Medulla oblongata (tissue), 1 donor: Measurements from ENCODE around the gene IL9R.
"Not testable (repeated sequence)": the region's sequence is repeated elsewhere in the genome, so short reads cannot be mapped to it uniquely, and the experiment has no call there.

Source experiments
- DNase-seq: peaks from one replicate; pipeline ENCODE4 v3.0.0-alpha.2; 2015; ENCODE audit errors: extremely low spot score

Gene IL9R

DNA sequence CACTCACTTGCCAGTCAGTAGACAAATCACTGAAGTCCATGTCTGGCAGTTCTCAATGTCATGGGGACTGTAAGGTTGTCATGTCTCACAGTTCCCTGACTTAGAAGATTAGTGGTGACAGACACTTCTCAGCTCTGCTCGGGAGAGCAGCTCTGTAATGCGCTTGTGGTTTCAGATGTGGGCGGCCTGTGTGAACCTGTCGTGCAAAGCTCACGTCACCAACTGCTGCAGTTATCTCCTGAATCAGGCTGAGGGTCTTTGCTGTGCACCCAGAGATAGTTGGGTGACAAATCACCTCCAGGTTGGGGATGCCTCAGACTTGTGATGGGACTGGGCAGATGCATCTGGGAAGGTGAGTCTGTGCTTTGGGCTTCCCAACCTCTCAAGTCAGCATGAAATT is at the start of gene IL9R:
Gene IL9R (plus strand): TSS at position 261 of the 400 bp plus-strand sequence. CDS start 64 bp downstream, at position 325.
- no peak for DNase-seq

DNA sequence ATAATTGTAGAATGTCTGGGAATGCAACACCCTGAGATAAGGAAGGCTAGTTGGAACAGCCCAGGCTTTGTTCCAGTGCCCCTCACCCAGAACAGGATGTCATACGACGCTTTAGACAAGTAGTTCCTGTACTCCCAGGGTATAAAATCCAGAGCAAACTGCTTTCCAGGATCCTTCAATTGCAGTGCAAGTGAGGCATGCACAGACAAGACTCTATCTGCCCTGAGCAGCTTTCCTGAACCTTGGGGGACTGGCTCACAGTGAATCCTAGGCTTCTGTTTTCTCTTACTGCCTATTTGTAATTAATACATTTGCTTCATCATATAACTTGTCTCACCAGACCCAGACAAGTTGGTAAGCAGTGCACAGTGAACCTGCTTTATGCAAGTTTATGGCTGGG is 48.4 kb upstream of the IL9R start:
- no peak for DNase-seq

- no peak for DNase-seq
Observed at GRCh38 chrX:155951237-155951789, 46.2 kb upstream of the IL9R start.

- no peak for DNase-seq
Observed at GRCh38 chrX:155953055-155953454, 44.4 kb upstream of the IL9R start.

- no peak for DNase-seq
Observed at GRCh38 chrX:155954793-155955192, 42.7 kb upstream of the IL9R start.

GRCh38 chrX:155956099-155956498 is 41.4 kb upstream of the IL9R start:
- no peak for DNase-seq

DNA sequence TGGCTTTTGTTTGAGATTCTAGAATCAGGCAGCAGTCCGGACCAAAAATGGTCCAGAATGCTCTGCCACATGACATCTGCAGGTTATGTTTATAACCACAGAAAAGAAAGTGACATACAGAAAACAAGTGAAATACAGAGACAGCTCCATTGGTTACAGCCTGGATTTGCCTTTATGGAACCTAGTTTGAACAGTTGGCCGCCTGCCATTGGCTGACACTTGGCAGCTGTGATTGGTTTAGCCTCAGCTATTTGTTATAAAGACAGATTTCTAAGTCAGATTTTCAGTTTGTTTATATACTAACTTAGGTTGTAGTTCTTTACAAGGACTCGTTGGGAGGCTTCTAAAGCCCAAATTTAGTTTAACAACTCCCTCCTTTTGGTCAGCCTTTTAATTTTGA is 40.8 kb upstream of the IL9R start:
- no peak for DNase-seq

DNA sequence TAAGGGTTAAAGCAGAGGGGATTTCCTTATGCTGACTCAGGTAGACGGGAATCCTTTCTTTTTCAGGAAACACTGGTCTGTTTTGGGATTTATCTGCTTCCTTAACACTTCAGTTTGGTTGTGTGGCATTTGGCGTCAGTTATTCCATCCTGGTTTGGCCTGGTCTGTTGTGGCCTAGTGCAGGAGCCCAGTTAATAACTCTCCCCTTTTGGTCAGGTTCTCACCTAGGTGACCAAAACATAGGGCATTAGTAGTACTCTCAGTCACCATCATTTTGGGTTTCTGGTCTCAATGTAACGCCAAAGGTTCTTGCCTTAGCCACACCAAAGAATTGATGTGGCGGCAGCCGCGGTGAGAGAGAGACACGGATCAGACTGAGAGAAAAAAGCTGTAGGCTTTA is 39.7 kb upstream of the IL9R start:
- DNase-seq, result no peak

DNA sequence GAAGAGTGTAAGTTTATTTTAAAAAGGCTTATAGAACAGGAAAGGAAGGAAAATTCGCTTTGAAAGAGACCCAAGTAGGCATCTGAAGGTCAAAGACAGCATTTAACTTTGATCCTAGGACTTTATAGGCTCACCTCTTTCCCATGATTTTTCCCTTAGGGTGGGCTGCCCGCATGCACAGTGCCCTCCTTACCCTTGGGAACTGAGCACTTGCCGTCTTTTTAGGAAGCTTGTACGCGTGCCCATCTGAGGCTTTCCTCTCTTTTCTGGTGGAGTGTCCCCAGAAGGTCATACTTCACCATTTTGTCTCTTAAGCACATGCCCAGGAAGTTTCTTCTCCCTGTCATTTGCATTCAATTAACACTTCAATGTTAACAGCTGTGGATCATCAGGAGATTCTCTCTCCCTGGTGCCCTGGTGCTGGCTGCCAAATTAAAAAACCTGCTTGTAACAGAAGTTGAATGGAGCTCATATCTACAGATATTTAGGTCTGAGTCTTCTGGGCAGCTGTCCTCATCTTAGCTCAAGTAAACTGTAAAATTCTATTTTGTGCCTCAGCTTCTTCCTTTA is 38.4 kb upstream of the IL9R start:
- no peak for DNase-seq

DNA sequence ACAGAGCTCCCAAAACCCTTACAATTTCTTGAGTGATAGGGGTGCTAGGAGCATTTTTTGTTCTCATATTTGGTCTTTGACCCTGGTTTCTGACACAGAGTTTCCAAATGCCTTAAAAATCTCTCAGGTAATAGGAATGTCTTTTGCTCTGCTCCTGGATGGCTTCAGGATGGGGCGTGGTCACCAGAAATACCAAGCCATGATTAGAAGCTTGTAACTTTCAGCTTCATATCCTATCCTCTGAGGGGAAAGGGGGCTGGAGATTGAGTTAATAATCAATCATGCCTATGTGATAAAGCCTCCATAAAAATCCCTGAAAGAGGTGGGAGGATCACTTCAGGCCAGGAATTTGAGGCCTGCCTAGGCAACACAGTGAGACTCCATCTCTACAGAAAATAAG is 34.6 kb upstream of the IL9R start:
- no peak for DNase-seq

DNA sequence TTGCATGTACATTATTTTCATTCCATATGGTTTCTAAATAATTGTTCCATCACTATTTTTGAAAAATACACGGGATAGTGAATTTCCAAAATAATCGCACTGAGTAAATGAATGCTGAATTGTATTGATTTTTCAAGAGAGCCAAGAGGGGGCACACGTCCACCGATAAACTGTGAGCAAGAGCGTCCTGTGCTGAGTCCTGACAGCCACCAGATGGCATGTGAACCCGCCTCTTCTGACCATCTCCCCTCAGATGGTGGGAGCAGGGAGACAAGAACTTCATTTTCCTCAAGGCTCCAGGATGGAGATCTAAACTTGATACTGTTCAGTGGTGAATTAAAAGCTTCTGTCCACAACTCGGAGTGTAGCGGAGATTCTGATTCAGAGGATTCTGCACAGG is 30.6 kb upstream of the IL9R start:
- DNase-seq, result no peak

DNA sequence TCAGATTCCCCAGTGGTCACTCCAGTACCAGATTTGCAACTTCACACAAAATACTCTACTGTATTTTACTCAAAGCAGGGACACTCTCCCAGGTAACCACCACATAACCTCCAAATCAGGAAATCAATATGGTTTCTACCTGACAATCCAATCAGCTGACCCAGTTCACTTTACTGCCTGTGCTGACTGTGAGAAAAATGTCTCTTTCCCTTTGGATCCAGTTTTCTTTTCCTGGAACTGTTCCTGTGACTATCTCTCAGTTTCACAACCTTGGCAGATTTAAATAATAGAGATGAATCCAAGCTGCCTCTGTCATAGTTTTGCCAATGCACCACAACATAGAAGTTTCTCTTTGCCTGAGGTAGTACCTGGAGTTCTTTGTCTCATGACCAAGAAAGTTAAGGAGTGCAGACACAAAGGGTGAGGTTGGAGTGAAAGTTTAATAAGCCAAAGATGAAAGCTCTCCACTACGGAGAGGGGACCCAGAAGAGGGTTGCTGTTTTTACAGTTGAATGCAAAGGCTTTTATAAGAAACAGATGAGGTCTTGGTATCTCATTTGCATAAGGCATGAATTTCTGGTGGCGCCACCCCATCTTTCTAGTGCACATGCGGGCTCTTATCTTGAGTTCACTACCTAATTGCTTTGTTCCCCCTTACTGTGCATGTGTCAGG is 29.7 kb upstream of the IL9R start:
- no peak for DNase-seq

- DNase-seq, result no peak
Observed at GRCh38 chrX:155968326-155968661, 29.2 kb upstream of the IL9R start.

DNA sequence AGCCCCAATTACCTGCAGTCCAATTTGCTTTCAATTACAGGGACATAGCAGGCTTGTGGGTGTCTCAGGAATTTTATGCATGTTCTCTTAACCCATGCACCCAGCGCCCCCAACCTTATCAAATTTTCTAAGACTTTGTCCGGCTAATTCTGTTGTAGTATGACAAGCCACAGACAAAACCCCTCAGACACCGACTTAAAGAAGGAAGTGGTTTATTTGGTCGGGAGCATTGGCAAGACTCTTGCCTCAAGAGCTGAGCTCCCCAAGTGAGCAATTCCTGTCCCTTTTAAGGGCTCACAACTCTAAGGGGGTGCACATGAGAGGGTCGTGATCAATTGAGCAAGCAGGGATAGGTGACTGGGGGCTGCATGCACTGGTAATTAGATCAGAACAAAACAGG is 28.7 kb upstream of the IL9R start:
- DNase-seq, result no peak

DNA sequence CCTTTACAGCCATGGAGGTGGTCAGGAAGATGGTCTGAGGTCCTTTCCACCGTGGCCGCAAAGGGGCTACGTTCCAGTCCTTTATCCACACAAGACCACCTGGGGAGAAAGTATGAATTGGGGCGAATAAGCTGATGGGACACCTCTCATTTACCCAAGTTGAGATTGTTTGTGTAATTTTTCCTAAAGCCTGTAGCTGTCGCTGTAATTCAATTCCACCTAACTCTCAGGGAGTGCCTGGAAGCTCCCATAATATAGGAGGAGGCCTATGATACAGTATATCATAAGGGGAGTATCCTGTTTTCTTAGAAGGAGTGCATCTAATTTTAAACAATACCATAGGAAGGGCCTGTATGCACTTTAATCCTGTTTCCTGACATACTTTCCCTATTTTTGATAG is 25.8 kb upstream of the IL9R start:
- DNase-seq, result not testable (repeated sequence)

DNA sequence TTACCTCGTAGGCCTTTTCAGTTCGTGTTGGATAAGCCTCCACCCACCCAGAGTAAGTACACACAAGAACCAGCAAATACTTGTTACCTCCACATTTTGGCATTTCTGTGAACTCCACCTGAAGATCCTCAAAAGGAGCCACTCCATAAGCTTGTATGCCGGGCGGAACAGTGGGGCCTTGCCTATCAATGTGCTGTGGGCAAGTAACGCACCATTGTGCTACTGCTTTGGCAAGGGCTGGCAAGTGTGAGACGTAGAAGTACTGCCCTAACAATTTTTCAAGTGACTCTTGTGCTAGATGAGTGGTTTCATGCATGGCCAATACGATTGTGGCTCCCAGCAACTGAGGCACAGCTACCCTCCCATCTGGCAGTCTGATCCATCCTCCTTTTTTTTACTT is 25.3 kb upstream of the IL9R start:
- DNase-seq, result not testable (repeated sequence)

DNA sequence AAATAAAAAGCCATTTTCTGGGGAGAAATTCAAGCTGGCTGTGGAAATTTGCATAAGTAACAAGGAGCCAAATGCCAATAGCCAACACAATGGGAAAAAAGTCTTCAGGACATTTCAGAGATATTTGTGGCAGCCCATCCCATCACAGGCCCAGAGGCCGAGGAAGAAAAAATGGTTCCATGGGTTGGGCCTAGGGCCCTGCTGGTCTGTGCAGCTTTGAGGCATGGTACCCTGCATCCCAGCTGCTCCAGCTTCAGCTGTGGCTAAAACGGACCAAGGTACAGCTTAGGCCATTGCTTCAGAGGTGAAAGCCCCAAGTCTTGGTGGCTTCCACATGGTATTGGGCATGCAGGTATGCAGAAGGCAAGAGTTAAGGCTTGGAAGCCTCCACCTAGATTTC is 14.2 kb upstream of the IL9R start:
- DNase-seq, result no peak

DNA sequence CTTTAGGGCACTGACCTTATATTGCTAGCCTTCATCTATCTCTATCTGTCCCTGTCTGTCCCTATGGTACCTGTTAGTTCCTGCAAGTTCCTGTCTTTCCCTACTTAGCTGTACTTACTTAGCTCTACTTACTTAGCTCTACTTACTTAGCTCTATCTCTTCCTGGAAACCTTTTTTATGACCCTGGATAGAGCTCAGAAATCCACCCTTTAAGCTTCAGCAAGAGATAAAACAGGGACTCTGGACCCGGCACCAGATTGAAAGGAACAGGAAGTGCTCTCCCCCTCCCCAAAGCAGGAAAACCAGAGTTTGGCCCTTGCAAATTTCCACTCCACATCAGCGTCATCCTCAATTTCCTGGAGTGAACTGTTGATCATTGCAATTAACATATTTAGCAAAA is 12.3 kb upstream of the IL9R start:
- DNase-seq, result no peak

DNA sequence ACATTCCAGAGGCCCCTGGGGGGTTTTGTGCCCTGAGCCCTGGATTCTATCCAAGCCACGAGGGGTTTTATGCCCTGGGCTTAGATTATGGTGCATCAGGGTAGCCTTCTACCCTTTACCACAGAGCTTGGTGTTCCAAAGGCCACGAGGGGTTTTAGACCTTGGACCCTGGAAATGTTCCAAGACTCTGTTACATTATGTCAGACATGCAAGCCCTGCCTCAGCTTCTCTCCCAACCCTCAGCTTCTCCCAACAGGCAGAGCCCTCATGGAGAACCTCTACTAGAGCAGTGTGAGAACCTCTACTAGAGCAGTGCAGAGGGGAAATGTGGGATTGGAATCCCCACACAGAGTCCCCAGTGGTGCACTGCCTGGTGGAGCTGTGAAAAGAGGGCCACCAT is 10.5 kb upstream of the IL9R start:
- not testable (repeated sequence) for DNase-seq

GRCh38 chrX:155988859-155989258 is 8.6 kb upstream of the IL9R start:
- DNase-seq, result no peak

- no peak for DNase-seq
Observed at GRCh38 chrX:155993421-155993820, 4.1 kb upstream of the IL9R start.

DNA sequence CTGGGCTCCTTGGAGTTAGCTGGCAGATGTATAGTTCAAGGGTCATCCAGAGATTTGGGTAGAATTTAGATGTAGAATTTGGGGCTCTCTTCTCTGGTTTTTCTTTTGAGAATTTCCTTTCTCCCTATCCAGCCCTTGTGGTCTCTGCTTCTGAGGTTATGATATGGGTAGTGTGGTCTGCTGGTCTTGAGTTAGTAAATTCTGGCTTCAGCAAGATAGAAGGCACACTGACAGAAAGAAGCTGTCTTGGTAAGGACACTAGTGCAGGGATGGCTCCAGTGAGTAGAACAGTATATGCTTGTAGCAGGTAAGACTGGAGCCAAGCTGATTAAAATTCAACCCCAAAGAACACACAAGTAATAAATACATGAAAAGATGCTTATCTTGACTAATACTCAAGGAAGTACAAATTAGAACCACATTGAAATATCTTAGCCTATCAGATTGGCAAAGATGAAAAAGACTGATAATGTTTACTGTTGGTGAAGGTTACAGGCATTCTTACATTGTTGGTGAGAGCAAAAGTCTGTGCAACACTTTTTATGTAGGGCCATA is 2.1 kb upstream of the IL9R start:
- no peak for DNase-seq

DNA sequence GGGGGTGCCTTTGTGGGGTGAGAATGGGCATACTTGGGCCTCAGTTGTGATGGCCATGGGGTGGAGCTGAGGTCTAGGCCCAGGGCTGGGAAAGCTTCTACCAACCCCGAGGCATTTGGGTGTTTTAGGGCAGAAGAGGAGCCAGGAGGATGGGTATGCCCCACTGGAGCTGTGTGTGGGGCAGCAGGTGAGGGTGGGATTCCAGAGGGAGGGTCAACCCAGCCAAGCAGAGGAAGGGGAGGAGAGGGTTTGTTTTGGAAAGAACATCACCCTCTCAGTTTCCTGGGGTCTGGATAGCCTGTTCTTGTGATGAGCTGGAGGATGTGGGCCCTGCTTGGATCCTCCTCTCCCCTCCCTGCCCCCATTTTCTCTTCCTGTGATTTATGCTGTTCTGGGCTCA is 620 bp downstream of the IL9R start:
- DNase-seq, result no peak
